Measurements from ENCODE around the gene APOBEC3B.

APOBEC3B gene

DNA sequence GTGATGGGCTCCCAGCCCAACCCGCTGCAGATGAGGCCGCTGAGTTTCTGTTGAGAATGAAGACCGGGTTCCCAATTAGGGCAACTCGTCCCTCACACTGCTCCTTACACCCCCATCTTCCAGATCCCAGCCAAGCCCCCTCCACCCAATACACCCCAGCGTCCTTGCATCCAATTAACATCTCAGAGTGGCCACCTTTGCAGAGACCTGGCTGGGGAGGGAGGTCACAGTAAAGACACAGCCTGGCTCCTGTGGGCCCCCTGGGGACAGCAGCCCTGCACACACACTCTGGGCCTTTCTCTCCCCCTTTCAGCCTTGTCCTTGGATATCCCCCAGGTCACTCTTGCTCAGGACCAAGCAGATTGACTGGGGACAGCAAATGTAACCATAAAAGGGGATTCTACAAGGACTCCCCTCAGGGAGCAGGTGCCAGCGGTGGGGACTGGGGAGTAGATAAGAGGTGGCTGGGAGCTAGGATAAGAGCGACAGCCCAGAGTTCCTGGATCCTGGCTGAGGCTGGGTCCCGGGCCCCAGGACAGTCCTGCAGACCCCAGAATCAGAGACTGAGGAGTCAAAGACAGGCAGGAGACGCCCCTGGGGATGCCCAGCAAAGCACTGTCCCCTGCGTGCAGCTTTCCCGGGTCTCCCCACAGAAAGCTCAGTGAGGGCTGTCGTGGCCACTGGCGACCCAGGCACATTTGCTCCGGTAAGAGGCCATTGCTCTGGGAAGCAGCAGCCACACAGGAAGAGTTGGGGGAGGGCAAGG is 16.4 kb upstream of the APOBEC3B start:
- ATAC-seq (ENCODE audit: insufficient read depth, low read depth), result no peak
- TF ChIP-seq EZH2 (IDR thresholded peaks at IDR 0.05; ENCODE audit: borderline replicate concordance, low read depth, low read length, severe bottlenecking) (no peak), CTCF (IDR thresholded peaks at IDR 0.05; ENCODE audit: borderline replicate concordance, extremely low read depth, low read length, poor library complexity, severe bottlenecking) (no peak)
- H3K27me3 ChIP-seq (ENCODE audit: insufficient read depth, low read length, poor library complexity), result no peaks in the 10 kb centered on the region
- H3K27ac ChIP-seq (ENCODE audit: low read length), result no peak overlapping the region
- no peaks in the 10 kb centered on the region for H3K9me3 ChIP-seq (ENCODE audit: insufficient read depth, low read length, severe bottlenecking)
- no peak overlapping the region for H3K4me3 ChIP-seq (ENCODE audit: low read depth in 1 of 2, low read length in 2 of 2)
- no peaks in the 10 kb centered on the region for H3K79me2 ChIP-seq (ENCODE audit: insufficient read depth, low read length)
- no peaks in the 10 kb centered on the region for H3K36me3 ChIP-seq (ENCODE audit: insufficient read depth, low read length)
- H2AFZ ChIP-seq (ENCODE audit: low read depth, low read length), result no peak overlapping the region
- H3K4me1 ChIP-seq (ENCODE audit: insufficient read depth, low read length), result no peaks in the 10 kb centered on the region
- no peak overlapping the region for H3K4me2 ChIP-seq (ENCODE audit: insufficient read depth, low read length)
- 0 out of 2 replicates have a peak, but pooled peaks cover 6% of the 10 kb centered on the region for H4K20me1 ChIP-seq (ENCODE audit: insufficient read depth, low read length)
- no peak for DNase-seq
- no peak overlapping the region for H3K9ac ChIP-seq (ENCODE audit: low read depth, low read length)

GRCh38 chr22:38966380-38966702 is 15.8 kb upstream of the APOBEC3B start:
- TF ChIP-seq EZH2 (IDR thresholded peaks at IDR 0.05; ENCODE audit: borderline replicate concordance, low read depth, low read length, severe bottlenecking), result no peak
- TF ChIP-seq CTCF (IDR thresholded peaks at IDR 0.05; ENCODE audit: borderline replicate concordance, extremely low read depth, low read length, poor library complexity, severe bottlenecking), result no peak
- no peak overlapping the region for H3K4me2 ChIP-seq (ENCODE audit: insufficient read depth, low read length)
- no peaks in the 10 kb centered on the region for H3K36me3 ChIP-seq (ENCODE audit: insufficient read depth, low read length)
- H3K27ac ChIP-seq (ENCODE audit: low read length), result no peak overlapping the region
- H3K9me3 ChIP-seq (ENCODE audit: insufficient read depth, low read length, severe bottlenecking), result no peaks in the 10 kb centered on the region
- no peak overlapping the region for H3K4me3 ChIP-seq (ENCODE audit: low read depth in 1 of 2, low read length in 2 of 2)
- no peak overlapping the region for H3K9ac ChIP-seq (ENCODE audit: low read depth, low read length)
- peaks cover 6% of the 10 kb centered on the region; the same call in 1 of the 2 replicates for H4K20me1 ChIP-seq (ENCODE audit: insufficient read depth, low read length)
- no peak overlapping the region for H2AFZ ChIP-seq (ENCODE audit: low read depth, low read length)
- DNase-seq, result no peak
- ATAC-seq (ENCODE audit: insufficient read depth, low read depth), result no peak
- no peaks in the 10 kb centered on the region for H3K79me2 ChIP-seq (ENCODE audit: insufficient read depth, low read length)
- no peaks in the 10 kb centered on the region for H3K27me3 ChIP-seq (ENCODE audit: insufficient read depth, low read length, poor library complexity)
- no peaks in the 10 kb centered on the region for H3K4me1 ChIP-seq (ENCODE audit: insufficient read depth, low read length)

DNA sequence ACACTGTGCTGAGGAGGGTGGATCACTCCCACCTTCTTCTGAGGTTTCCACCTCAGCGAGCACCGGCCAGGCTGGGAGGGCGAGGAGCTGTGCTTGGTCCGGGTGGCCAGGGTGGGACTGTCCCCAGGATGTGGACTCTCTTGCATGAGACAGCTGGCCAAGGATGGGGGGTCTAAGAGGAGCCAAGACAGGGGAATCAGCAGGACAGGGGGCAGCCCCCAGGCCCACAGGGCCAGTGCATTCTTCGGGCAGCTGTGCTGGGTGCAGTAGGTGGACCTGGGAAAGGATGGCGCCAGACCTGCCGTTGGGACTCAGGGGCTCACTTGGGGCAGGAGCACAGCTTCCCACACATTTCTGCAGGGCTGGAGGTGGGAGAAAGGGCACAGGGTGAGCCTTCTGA is 15.2 kb upstream of the APOBEC3B start:
- Histone ChIP-seq H3K4me2 (ENCODE audit: insufficient read depth, low read length) (no peak overlapping the region), H3K27ac (ENCODE audit: low read length) (no peak overlapping the region), H3K4me3 (ENCODE audit: low read depth in 1 of 2, low read length in 2 of 2) (no peak overlapping the region), H3K36me3 (ENCODE audit: insufficient read depth, low read length) (no peaks in the 10 kb centered on the region), H4K20me1 (ENCODE audit: insufficient read depth, low read length) (peaks cover 6% of the 10 kb centered on the region; the same call in 1 of the 2 replicates), H3K9ac (ENCODE audit: low read depth, low read length) (no peak overlapping the region), H3K27me3 (ENCODE audit: insufficient read depth, low read length, poor library complexity) (no peaks in the 10 kb centered on the region), H3K9me3 (ENCODE audit: insufficient read depth, low read length, severe bottlenecking) (no peaks in the 10 kb centered on the region), H2AFZ (ENCODE audit: low read depth, low read length) (no peak overlapping the region), H3K4me1 (ENCODE audit: insufficient read depth, low read length) (no peaks in the 10 kb centered on the region), H3K79me2 (ENCODE audit: insufficient read depth, low read length) (no peaks in the 10 kb centered on the region)
- ATAC-seq (ENCODE audit: insufficient read depth, low read depth) (no peak), DNase-seq (no peak)
- TF ChIP-seq EZH2 (IDR thresholded peaks at IDR 0.05; ENCODE audit: borderline replicate concordance, low read depth, low read length, severe bottlenecking) (no peak), CTCF (IDR thresholded peaks at IDR 0.05; ENCODE audit: borderline replicate concordance, extremely low read depth, low read length, poor library complexity, severe bottlenecking) (no peak)

Measured in DND-41 (cell line).